ENCODE results near the gene POU3F2.

- no peak for TF ChIP-seq POLR2A (IDR thresholded peaks at IDR 0.05)
- TF ChIP-seq CTCF (IDR thresholded peaks at IDR 0.05) = no peak
Measured at GRCh38 chr6:98844244-98845210, 10.2 kb downstream of the POU3F2 start.
